HEK293 (cell line): ENCODE results near the gene MARK3.

ENCODE experiments used
- CTCF ChIA-PET: fragments of 350-600 bp; formaldehyde crosslinking; extraction: SDS; loops from one replicate; lab custom pipeline; 2021; ENCODE audit warnings: antibody characterized with exemption; lab: Yijun Ruan, JAX
- POLR2A ChIA-PET: fragments of 300-600 bp; formaldehyde crosslinking; extraction: SDS; loops from one replicate; lab custom pipeline; 2020; ENCODE audit warnings: antibody characterized with exemption, inconsistent platforms; lab: Yijun Ruan, JAX
- H3K27ac ChIP-seq: fragments of 200-500 bp; sonication (Bioruptor generic); 2 replicates; pipeline ENCODE4 v1.5.1; 2014; ENCODE audit warnings: low read depth, low read length, control low read depth, inconsistent platforms; ENCODE audit errors: extremely low read depth
- H3K36me3 ChIP-seq, 2 experiments: fragments of 200-500 bp in 1 of 2; sonication (Bioruptor generic) in 1 of 2; 1 replicate in 1 of 2; 2 replicates in 1 of 2; pipeline ENCODE4 v1.5.1; 2014 to 2017; ENCODE audit warnings: inconsistent platforms in 2 of 2, low read length in 2 of 2; ENCODE audit not compliant: control insufficient read depth in 2 of 2, insufficient read depth in 1 of 2
- H3K4me1 ChIP-seq: fragments of 200-500 bp; sonication (Bioruptor generic); 2 replicates; pipeline ENCODE4 v1.5.1; 2014; ENCODE audit warnings: mild to moderate bottlenecking, low read length, inconsistent platforms; ENCODE audit not compliant: control insufficient read depth, insufficient read depth
- H3K4me3 ChIP-seq: 2 replicates; pipeline ENCODE4 v1.5.1; 2011; ENCODE audit warnings: low read depth, mild to moderate bottlenecking, control low read depth, low read length, moderate library complexity
- H3K9me3 ChIP-seq: fragments of 200-500 bp; sonication (Bioruptor generic); 2 replicates; pipeline ENCODE4 v1.5.1; 2014; ENCODE audit warnings: low read depth, low read length, inconsistent platforms; ENCODE audit not compliant: control insufficient read depth, insufficient read depth
- GLI2 ChIP-seq: fragments of 450-650 bp; formaldehyde crosslinking; IDR thresholded peaks from 2 replicates; pipeline ENCODE4; 2017; ENCODE audit warnings: missing biosample characterization, missing genetic modification characterization, low read depth, borderline replicate concordance
- HOXC10 ChIP-seq: sonication (generic); formaldehyde crosslinking; IDR thresholded peaks from 2 replicates; pipeline ENCODE4 v1.8.1; 2023; ENCODE audit warnings: mild to moderate bottlenecking, missing genetic modification reagents
- HOXD13 ChIP-seq: sonication (generic); formaldehyde crosslinking; IDR thresholded peaks from 2 replicates; pipeline ENCODE4 v1.8.0; 2022; ENCODE audit warnings: missing genetic modification reagents, borderline replicate concordance
- KLF1 ChIP-seq: fragments of 450-650 bp; formaldehyde crosslinking; IDR thresholded peaks from 2 replicates; pipeline ENCODE4 v1.5.1; 2016; ENCODE audit warnings: missing biosample characterization, missing genetic modification characterization
- KLF8 ChIP-seq: fragments of 450-650 bp; formaldehyde crosslinking; IDR thresholded peaks from 2 replicates; pipeline ENCODE4 v1.5.1; 2016; ENCODE audit warnings: missing biosample characterization, missing genetic modification characterization
- KLF9 ChIP-seq: fragments of 450-650 bp; formaldehyde crosslinking; IDR thresholded peaks from 2 replicates; pipeline ENCODE4 v1.5.1; 2016; ENCODE audit warnings: missing biosample characterization, missing genetic modification characterization, low read depth
- MYNN ChIP-seq: fragments of 450-650 bp; formaldehyde crosslinking; IDR thresholded peaks from 2 replicates; pipeline ENCODE4 v1.5.1; 2016; ENCODE audit warnings: missing biosample characterization, missing genetic modification characterization, borderline replicate concordance
- SP3 ChIP-seq: fragments of 450-650 bp; formaldehyde crosslinking; IDR thresholded peaks from 2 replicates; pipeline ENCODE4 v1.5.1; 2016; ENCODE audit warnings: missing biosample characterization, missing genetic modification characterization
- ZBTB21 ChIP-seq: fragments of 450-650 bp; formaldehyde crosslinking; IDR thresholded peaks from 2 replicates; pipeline ENCODE4 v1.5.1; 2017; ENCODE audit warnings: missing biosample characterization, missing genetic modification characterization
- ZNF19 ChIP-seq: fragments of 450-650 bp; formaldehyde crosslinking; IDR thresholded peaks from 2 replicates; pipeline ENCODE4; 2016; ENCODE audit warnings: missing biosample characterization, missing genetic modification characterization, low read depth
- ZNF211 ChIP-seq: fragments of 450-650 bp; formaldehyde crosslinking; IDR thresholded peaks from 2 replicates; pipeline ENCODE4 v1.5.1; 2016; ENCODE audit warnings: low read depth, missing biosample characterization, missing genetic modification characterization
- ZNF266 ChIP-seq: fragments of 450-650 bp; formaldehyde crosslinking; IDR thresholded peaks from 2 replicates; pipeline ENCODE4 v1.5.1; 2016; ENCODE audit warnings: missing biosample characterization, missing genetic modification characterization, low read depth
- ZNF302 ChIP-seq: fragments of 450-650 bp; formaldehyde crosslinking; IDR thresholded peaks from 2 replicates; pipeline ENCODE4 v1.5.1; 2016; ENCODE audit warnings: missing biosample characterization, missing genetic modification characterization, low read depth
- ZNF366 ChIP-seq: fragments of 450-650 bp; formaldehyde crosslinking; conservative IDR thresholded peaks from 2 replicates; pipeline ENCODE4 v1.5.1; 2016; ENCODE audit warnings: missing biosample characterization, missing genetic modification characterization
- ZNF549 ChIP-seq: fragments of 450-650 bp; IDR thresholded peaks from 2 replicates; pipeline ENCODE4 v1.5.1; 2018; ENCODE audit warnings: missing biosample characterization, missing genetic modification characterization, mild to moderate bottlenecking, inconsistent platforms, moderate library complexity
- ZNF610 ChIP-seq: fragments of 450-650 bp; formaldehyde crosslinking; IDR thresholded peaks from 2 replicates; pipeline ENCODE4 v1.5.1; 2016; ENCODE audit warnings: missing biosample characterization, missing genetic modification characterization, borderline replicate concordance
- ZNF624 ChIP-seq: fragments of 450-650 bp; formaldehyde crosslinking; IDR thresholded peaks from 2 replicates; pipeline ENCODE4 v1.5.1; 2017; ENCODE audit warnings: missing biosample characterization, missing genetic modification characterization
- TF ChIP-seq, protein P1 (sequence below): fragments of 450-650 bp; formaldehyde crosslinking; IDR thresholded peaks from 2 replicates; pipeline ENCODE4 v1.5.1; 2016; ENCODE audit warnings: missing biosample characterization, missing genetic modification characterization
- TF ChIP-seq, protein P2 (sequence below): fragments of 450-650 bp; formaldehyde crosslinking; IDR thresholded peaks from 2 replicates; pipeline ENCODE4 v1.5.1; 2016; ENCODE audit warnings: missing biosample characterization, missing genetic modification characterization
- TF ChIP-seq, protein P3 (sequence below): fragments of 450-650 bp; formaldehyde crosslinking; IDR thresholded peaks from 2 replicates; pipeline ENCODE4 v1.5.1; 2017; ENCODE audit warnings: missing biosample characterization, missing genetic modification characterization
- TF ChIP-seq, protein P4 (sequence below): fragments of 450-650 bp; formaldehyde crosslinking; IDR thresholded peaks from 2 replicates; pipeline ENCODE4 v1.5.1; 2016; ENCODE audit warnings: missing biosample characterization, missing genetic modification characterization

Gene MARK3

DNA sequence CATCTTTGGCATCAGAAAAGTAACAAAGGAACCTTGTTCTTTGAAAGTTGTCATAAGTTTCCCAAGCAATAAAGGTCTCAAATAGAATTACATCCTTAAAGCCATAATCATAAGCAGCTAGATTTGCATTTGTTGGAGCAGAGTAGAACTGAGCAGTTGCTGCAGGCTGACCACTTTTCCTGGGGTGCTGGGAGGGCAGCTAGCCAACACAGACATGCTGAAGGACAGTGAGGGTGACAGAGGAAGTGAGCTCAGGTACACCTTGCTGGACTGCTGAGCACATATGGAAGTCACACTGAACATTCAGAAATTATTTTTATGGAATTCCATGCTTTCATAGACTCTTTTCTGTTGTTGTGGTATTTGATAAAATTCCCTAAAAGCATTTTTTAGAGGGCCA lies 66.2 kb downstream of the MARK3 start:
- POLR2A ChIA-PET: no interaction called here
- Histone ChIP-seq H3K36me3 (peaks cover 0 to 9% of the 10 kb centered on the region in 2 experiments; a peak in 2 of 3 replicates), H3K4me3 (no peak overlapping the region), H3K27ac (no peak overlapping the region)
- CTCF ChIA-PET: interaction anchor here (1.0 kb wide), 1 partner anchor 24 kb away, joined by 3 read pairs; no protein-coding TSS in a partner anchor
- no peak for TF ChIP-seq ZBTB21 (tag by site-specific recombination)
- TF ChIP-seq, protein P1, sequence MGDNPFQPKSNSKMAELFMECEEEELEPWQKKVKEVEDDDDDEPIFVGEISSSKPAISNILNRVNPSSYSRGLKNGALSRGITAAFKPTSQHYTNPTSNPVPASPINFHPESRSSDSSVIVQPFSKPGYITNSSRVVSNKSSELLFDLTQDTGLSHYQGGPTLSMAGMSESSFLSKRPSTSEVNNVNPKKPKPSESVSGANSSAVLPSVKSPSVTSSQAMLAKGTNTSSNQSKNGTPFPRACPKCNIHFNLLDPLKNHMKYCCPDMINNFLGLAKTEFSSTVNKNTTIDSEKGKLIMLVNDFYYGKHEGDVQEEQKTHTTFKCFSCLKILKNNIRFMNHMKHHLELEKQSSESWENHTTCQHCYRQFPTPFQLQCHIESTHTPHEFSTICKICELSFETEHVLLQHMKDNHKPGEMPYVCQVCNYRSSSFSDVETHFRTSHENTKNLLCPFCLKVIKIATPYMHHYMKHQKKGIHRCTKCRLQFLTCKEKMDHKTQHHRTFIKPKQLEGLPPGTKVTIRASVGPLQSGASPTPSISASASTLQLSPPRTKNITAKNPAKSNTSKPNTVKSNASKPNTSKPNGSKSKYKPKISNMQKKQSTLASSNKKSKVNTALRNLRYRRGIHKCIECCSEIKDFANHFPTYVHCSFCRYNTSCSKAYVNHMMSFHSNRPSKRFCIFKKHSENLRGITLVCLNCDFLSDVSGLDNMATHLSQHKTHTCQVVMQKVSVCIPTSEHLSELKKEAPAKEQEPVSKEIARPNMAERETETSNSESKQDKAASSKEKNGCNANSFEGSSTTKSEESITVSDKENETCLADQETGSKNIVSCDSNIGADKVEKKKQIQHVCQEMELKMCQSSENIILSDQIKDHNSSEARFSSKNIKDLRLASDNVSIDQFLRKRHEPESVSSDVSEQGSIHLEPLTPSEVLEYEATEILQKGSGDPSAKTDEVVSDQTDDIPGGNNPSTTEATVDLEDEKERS (tag by site-specific recombination): no peak
- no peak for TF ChIP-seq ZNF19 (tag by site-specific recombination)
- TF ChIP-seq HOXD13 (CRISPR knock-in tag): no peak
- TF ChIP-seq ZNF211 (tag by site-specific recombination): no peak
- TF ChIP-seq MYNN (tag by site-specific recombination): no peak
- no peak for TF ChIP-seq KLF8
- no peak for TF ChIP-seq KLF9 (tag by site-specific recombination)
- no peak for TF ChIP-seq ZNF610 (tag by site-specific recombination)
- no peak for TF ChIP-seq ZNF624 (tag by site-specific recombination)
- no peak for TF ChIP-seq ZNF549 (tag by site-specific recombination)
- no peak for TF ChIP-seq ZNF266 (tag by site-specific recombination)
- TF ChIP-seq ZNF366: no peak
- no peak for TF ChIP-seq SP3 (tag by site-specific recombination)
- TF ChIP-seq, protein P2, sequence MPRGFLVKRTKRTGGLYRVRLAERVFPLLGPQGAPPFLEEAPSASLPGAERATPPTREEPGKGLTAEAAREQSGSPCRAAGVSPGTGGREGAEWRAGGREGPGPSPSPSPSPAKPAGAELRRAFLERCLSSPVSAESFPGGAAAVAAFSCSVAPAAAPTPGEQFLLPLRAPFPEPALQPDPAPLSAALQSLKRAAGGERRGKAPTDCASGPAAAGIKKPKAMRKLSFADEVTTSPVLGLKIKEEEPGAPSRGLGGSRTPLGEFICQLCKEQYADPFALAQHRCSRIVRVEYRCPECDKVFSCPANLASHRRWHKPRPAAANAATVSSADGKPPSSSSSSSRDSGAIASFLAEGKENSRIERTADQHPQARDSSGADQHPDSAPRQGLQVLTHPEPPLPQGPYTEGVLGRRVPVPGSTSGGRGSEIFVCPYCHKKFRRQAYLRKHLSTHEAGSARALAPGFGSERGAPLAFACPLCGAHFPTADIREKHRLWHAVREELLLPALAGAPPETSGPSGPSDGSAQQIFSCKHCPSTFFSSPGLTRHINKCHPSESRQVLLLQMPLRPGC (tag by site-specific recombination): no peak
- TF ChIP-seq HOXC10 (CRISPR knock-in tag): no peak
- no peak for TF ChIP-seq GLI2 (tag by site-specific recombination)
- TF ChIP-seq KLF1: no peak
- TF ChIP-seq, all 188 proteins: peak for 0
- Histone ChIP-seq H3K9me3 (no peaks in the 10 kb centered on the region), H3K4me1 (peaks cover 11% of the 10 kb centered on the region)

DNA sequence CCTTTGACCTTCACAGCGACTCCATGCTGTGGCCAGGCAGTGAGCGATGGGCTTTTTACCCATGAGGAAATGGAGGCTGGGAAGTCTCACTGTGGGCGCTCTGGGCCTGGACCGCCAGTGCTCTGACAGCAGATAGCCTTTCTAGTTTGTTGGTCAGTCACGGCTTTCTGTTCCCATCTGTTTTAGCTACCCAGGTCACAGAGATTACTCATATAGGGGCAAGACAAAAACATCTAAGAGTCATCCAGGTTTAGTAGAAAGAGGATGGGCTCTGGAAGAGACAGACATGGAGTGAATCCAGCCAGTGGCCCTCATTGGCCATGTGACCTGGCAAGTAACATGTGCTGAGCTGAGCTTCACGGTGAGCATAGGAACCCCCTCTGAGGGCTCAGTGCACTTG lies 68.6 kb downstream of the MARK3 start:
- Histone ChIP-seq H3K9me3 (no peaks in the 10 kb centered on the region), H3K4me1 (no peaks in the 10 kb centered on the region), H3K4me3 (no peak overlapping the region), H3K36me3 (peaks cover 0 to 14% of the 10 kb centered on the region in 2 experiments), H3K27ac (no peak overlapping the region)
- POLR2A ChIA-PET: interaction anchor here (0.6 kb wide), 1 partner anchor 56 kb away, joined by 3 read pairs; no protein-coding TSS in a partner anchor
- CTCF ChIA-PET: interaction anchor here (0.9 to 1.0 kb wide), 2 partner anchors 61 to 67 kb away, joined by 3 read pairs; no protein-coding TSS in a partner anchor
- TF ChIP-seq ZNF266 (tag by site-specific recombination) (no peak), ZNF302 (no peak), ZNF610 (tag by site-specific recombination) (no peak)
- TF ChIP-seq, protein P3, sequence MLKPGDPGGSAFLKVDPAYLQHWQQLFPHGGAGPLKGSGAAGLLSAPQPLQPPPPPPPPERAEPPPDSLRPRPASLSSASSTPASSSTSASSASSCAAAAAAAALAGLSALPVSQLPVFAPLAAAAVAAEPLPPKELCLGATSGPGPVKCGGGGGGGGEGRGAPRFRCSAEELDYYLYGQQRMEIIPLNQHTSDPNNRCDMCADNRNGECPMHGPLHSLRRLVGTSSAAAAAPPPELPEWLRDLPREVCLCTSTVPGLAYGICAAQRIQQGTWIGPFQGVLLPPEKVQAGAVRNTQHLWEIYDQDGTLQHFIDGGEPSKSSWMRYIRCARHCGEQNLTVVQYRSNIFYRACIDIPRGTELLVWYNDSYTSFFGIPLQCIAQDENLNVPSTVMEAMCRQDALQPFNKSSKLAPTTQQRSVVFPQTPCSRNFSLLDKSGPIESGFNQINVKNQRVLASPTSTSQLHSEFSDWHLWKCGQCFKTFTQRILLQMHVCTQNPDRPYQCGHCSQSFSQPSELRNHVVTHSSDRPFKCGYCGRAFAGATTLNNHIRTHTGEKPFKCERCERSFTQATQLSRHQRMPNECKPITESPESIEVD: no peak
- TF ChIP-seq, protein P2 (tag by site-specific recombination): no peak
- TF ChIP-seq, protein P4, sequence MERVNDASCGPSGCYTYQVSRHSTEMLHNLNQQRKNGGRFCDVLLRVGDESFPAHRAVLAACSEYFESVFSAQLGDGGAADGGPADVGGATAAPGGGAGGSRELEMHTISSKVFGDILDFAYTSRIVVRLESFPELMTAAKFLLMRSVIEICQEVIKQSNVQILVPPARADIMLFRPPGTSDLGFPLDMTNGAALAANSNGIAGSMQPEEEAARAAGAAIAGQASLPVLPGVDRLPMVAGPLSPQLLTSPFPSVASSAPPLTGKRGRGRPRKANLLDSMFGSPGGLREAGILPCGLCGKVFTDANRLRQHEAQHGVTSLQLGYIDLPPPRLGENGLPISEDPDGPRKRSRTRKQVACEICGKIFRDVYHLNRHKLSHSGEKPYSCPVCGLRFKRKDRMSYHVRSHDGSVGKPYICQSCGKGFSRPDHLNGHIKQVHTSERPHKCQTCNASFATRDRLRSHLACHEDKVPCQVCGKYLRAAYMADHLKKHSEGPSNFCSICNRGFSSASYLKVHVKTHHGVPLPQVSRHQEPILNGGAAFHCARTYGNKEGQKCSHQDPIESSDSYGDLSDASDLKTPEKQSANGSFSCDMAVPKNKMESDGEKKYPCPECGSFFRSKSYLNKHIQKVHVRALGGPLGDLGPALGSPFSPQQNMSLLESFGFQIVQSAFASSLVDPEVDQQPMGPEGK (tag by site-specific recombination): no peak
